Central memory CD8-positive, alpha-beta T cell (primary cell): Measurements from ENCODE around the gene UBE2D2.

Experiments used
- ATAC-seq: fragments of 150-1000 bp; cut with Tn5 transposase; replicated peaks from 2 replicates; pipeline ENCODE4 v1.10.0; 2022; ENCODE audit warnings: mild to moderate bottlenecking, moderate FRiP score, moderate number of reproducible peaks; ENCODE audit not compliant: poor library complexity, severe bottlenecking; ENCODE audit errors: extremely low read depth
- DNase-seq, 2 donors: peaks; one replicate each; pipeline ENCODE4 v3.0.0; 2021; ENCODE audit warnings: low spot score in 2 of 2
- H3K27ac Mint-ChIP-seq: one replicate; pipeline ENCODE4 v1.8.0; 2022; ENCODE audit warnings: low read depth, mild to moderate bottlenecking, moderate library complexity, mixed read lengths
- H3K27me3 Mint-ChIP-seq: one replicate; pipeline ENCODE4 v1.8.0; 2022; ENCODE audit warnings: mixed read lengths
- H3K36me3 Mint-ChIP-seq: one replicate; pipeline ENCODE4 v1.8.0; 2022; ENCODE audit warnings: mild to moderate bottlenecking, moderate library complexity, mixed read lengths; ENCODE audit not compliant: insufficient read depth
- H3K4me1 Mint-ChIP-seq: one replicate; pipeline ENCODE4 v1.8.0; 2022; ENCODE audit warnings: mixed read lengths
- H3K4me3 Mint-ChIP-seq: one replicate; pipeline ENCODE4 v1.8.0; 2022; ENCODE audit warnings: mild to moderate bottlenecking, moderate library complexity, mixed read lengths
- H3K9me3 Mint-ChIP-seq: one replicate; pipeline ENCODE4 v1.8.0; 2022; ENCODE audit warnings: mixed read lengths

UBE2D2 gene

DNA sequence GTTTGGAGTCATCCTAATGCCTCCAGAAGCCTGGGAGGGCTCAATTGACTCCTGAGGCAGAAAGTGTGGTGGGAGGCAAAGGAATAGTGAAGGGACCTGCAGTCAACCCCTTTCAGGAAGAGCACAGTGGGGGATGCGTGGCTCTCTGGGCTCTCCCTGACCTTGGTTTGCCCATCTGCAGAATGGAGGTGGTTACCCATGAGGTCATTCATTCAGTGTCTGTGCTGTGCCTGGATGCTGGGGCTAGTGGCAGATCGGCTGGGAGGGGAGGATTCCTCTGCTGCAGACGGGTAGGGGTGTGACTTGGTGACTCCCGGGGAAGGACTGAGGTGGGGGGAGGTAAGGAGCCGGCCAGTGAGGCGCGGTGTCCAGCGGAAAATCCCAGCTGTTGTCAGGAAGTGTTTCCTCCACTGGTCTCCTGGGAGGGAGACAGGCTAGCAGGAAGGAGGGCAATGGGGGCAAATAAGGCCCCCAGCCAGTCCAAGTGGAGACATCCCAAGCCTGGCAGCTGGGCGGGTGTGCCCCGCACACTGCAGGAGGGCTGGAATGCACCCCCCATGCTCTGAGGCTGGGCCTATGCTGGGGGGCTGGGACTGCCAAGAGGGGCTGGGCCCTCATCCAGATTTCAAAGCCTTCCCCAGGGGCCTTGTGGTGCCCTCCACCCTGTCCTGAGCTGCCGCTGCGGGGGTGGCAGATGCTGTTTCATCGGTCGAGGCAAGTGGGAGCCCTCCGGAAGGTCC is 98.0 kb downstream of the UBE2D2 start:
- ATAC-seq (no peak), DNase-seq (no peak)
- no peaks in the 10 kb centered on the region for H3K36me3 Mint-ChIP-seq
- H3K4me1 Mint-ChIP-seq = peaks cover 34% of the 10 kb centered on the region
- peak overlapping the region; percentile 20 for H3K4me3 Mint-ChIP-seq
- H3K27me3 Mint-ChIP-seq = no peaks in the 10 kb centered on the region
- H3K9me3 Mint-ChIP-seq = no peaks in the 10 kb centered on the region
- H3K27ac Mint-ChIP-seq = no peak overlapping the region

DNA sequence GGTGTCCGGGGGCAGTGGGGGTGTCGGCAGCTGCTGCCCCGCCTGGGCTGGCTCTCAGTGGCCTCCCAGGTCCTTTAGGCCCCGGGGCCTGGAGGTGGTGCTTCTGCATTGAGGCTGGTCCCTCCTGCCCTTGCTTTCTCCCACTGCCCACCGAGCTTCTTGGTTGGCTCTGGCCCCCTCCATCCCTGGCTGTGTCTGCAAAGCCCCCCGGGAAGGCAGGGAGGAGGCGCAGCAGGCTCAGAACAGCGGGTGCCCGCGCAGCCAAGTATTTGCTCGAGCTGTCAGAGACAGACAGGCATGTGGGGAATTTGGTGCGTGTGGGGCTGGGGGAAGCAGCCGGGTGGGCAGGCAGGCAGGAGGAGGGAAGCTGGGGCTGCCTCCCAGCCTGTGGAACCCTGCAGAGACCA is 98.6 kb downstream of the UBE2D2 start:
- Mint-ChIP-seq H3K27me3 (no peaks in the 10 kb centered on the region), H3K36me3 (no peaks in the 10 kb centered on the region), H3K27ac (no peak overlapping the region), H3K4me1 (peaks cover 28% of the 10 kb centered on the region), H3K9me3 (no peaks in the 10 kb centered on the region), H3K4me3 (no peak overlapping the region)
- ATAC-seq (no peak), DNase-seq (no peak)

GRCh38 chr5:139660105-139660922 is 99.2 kb downstream of the UBE2D2 start:
- H3K4me1 Mint-ChIP-seq = peaks cover 28% of the 10 kb centered on the region
- H3K27ac Mint-ChIP-seq = no peak overlapping the region
- H3K27me3 Mint-ChIP-seq = no peaks in the 10 kb centered on the region
- H3K9me3 Mint-ChIP-seq = no peaks in the 10 kb centered on the region
- DNase-seq (no peak), ATAC-seq (no peak)
- H3K4me3 Mint-ChIP-seq = no peak overlapping the region
- no peaks in the 10 kb centered on the region for H3K36me3 Mint-ChIP-seq

GRCh38 chr5:139660923-139661814 is 100.0 kb downstream of the UBE2D2 start:
- Mint-ChIP-seq H3K27ac (peak overlapping the region; percentile 35), H3K36me3 (no peaks in the 10 kb centered on the region), H3K27me3 (no peaks in the 10 kb centered on the region), H3K9me3 (no peaks in the 10 kb centered on the region), H3K4me1 (peaks cover 29% of the 10 kb centered on the region), H3K4me3 (no peak overlapping the region)
- DNase-seq = no peak
- ATAC-seq = peak; percentile 44

DNA sequence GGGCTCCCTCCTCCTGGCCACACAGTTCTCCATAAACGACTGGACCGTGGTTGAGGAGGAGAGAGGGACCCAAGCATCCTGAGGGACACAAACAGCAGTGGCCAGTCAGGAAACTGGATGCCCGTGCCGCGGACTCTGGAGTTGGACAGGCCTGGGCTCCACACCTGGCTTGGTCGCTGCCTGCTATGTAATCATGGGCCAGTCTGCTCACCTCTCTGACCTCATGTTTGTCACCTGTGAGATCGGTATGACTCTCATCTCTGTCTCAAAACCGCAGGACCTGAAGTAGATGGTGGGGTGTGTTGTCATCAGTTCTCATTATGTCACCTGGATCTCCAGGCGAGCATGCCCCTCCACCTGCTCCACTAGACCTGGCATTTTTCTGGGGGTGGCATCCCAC is 101.5 kb downstream of the UBE2D2 start:
- H3K36me3 Mint-ChIP-seq = no peaks in the 10 kb centered on the region
- H3K4me1 Mint-ChIP-seq = peaks cover 37% of the 10 kb centered on the region
- H3K27ac Mint-ChIP-seq = peak overlapping the region; percentile 35
- DNase-seq (no peak), ATAC-seq (no peak)
- H3K27me3 Mint-ChIP-seq = no peaks in the 10 kb centered on the region
- no peaks in the 10 kb centered on the region for H3K9me3 Mint-ChIP-seq
- H3K4me3 Mint-ChIP-seq = no peak overlapping the region

DNA sequence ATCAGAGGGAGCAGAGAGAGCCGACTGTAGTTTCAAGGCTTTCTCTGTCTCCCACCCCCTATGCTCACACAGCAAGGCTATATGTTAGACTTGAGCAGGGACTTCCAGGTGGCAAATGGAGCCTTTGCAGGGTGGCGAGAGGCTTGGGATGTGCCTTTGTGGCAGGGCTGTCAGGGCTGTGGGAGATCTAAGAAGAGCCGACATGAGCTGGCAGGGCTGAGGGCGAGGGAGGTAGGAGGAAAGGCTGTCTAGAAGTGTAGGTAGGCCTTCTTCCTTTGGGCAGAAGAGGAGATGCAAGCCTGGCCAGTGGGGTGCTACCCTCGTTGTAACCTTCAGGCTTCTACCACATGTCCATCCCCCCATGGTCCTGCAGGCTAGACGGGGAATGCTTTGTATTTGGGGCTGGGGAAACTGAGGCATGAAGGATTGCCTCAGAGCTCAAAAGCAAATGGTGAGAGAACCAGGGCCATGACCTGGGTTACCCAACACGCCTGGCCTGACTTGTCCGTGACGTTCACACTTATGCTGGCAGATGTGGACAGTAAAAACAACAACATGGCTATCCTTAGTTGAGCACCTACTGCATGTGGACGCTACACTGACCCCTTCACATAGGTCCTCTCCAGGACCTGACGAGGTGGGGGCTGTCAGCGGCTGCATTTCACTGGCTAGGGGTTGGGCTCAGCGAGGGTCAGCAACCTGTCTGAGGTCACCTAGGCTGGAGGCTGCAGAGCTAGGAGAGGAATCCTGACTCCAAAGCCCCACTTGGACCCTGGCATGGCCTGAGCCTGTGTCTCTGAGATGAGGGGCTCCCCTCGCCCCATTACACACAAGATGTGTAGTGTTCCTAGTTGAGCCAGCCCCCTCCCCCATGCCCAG is 102.3 kb downstream of the UBE2D2 start:
- no peak overlapping the region for H3K4me3 Mint-ChIP-seq
- DNase-seq = no peak
- no peak overlapping the region for H3K27ac Mint-ChIP-seq
- peaks cover 3% of the 10 kb centered on the region for H3K36me3 Mint-ChIP-seq
- H3K4me1 Mint-ChIP-seq = peaks cover 36% of the 10 kb centered on the region
- ATAC-seq = no peak
- H3K27me3 Mint-ChIP-seq = no peaks in the 10 kb centered on the region
- H3K9me3 Mint-ChIP-seq = no peaks in the 10 kb centered on the region

GRCh38 chr5:139664086-139664693 is 103.1 kb downstream of the UBE2D2 start:
- Mint-ChIP-seq H3K36me3 (peaks cover 3% of the 10 kb centered on the region), H3K27ac (no peak overlapping the region), H3K4me3 (no peak overlapping the region), H3K9me3 (no peaks in the 10 kb centered on the region), H3K27me3 (no peaks in the 10 kb centered on the region), H3K4me1 (peaks cover 36% of the 10 kb centered on the region)
- ATAC-seq = no peak
- no peak for DNase-seq

GRCh38 chr5:139664727-139665351 is 103.7 kb downstream of the UBE2D2 start:
- no peak overlapping the region for H3K4me3 Mint-ChIP-seq

GRCh38 chr5:139665626-139666025 is 104.5 kb downstream of the UBE2D2 start:
- no peak overlapping the region for H3K27ac Mint-ChIP-seq
- H3K9me3 Mint-ChIP-seq = no peaks in the 10 kb centered on the region
- DNase-seq (no peak), ATAC-seq (no peak)
- no peak overlapping the region for H3K4me3 Mint-ChIP-seq
- H3K4me1 Mint-ChIP-seq = peaks cover 49% of the 10 kb centered on the region
- no peaks in the 10 kb centered on the region for H3K27me3 Mint-ChIP-seq
- peaks cover 6% of the 10 kb centered on the region for H3K36me3 Mint-ChIP-seq

More at GRCh38 chr5:139664727-139665351, 103.7 kb downstream of the UBE2D2 start:
- H3K27me3 Mint-ChIP-seq = no peaks in the 10 kb centered on the region
- peaks cover 3% of the 10 kb centered on the region for H3K36me3 Mint-ChIP-seq
- H3K4me1 Mint-ChIP-seq = peaks cover 42% of the 10 kb centered on the region
- DNase-seq (no peak), ATAC-seq (no peak)
- H3K27ac Mint-ChIP-seq = no peak overlapping the region
- H3K9me3 Mint-ChIP-seq = no peaks in the 10 kb centered on the region

GRCh38 chr5:139666551-139666950 is 105.4 kb downstream of the UBE2D2 start:
- no peaks in the 10 kb centered on the region for H3K27me3 Mint-ChIP-seq
- no peak for DNase-seq
- peak overlapping the region; percentile 57 for H3K27ac Mint-ChIP-seq

More at GRCh38 chr5:139666551-139666950, 105.4 kb downstream of the UBE2D2 start:
- Mint-ChIP-seq H3K4me1 (peaks cover 50% of the 10 kb centered on the region), H3K9me3 (no peaks in the 10 kb centered on the region), H3K36me3 (peaks cover 7% of the 10 kb centered on the region), H3K4me3 (peak overlapping the region; percentile 52)
- ATAC-seq = no peak
